Measurements from ENCODE around the gene GHRL.
"Not testable (repeated sequence)": the region's sequence is repeated elsewhere in the genome, so short reads cannot be mapped to it uniquely, and the experiment has no call there.

Gene GHRL

DNA sequence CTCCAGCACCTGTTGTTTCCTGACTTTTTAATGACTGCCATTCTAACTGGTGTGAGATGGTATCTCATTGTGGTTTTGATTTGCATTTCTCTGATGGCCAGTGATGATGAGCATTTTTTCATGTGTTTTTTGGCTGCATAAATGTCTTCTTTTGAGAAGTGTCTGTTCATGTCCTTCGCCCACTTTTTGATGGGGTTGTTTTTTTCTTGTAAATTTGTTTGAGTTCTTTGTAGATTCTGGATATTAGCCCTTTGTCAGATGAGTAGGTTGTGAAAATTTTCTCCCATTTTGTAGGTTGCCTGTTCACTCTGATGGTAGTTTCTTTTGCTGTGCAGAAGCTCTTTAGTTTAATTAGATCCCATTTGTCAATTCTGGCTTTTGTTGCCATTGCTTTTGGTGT is 5.3 kb upstream of the GHRL start:
- not testable (repeated sequence) for DNase-seq (ENCODE audit: low spot score)

GRCh38 chr3:10294030-10294586 is 1.4 kb upstream of the GHRL start:
- no peak for DNase-seq (ENCODE audit: low spot score)

GRCh38 chr3:10291641-10292040 is 1.1 kb downstream of the GHRL start:
- DNase-seq (ENCODE audit: low spot score): no peak

- no peak for DNase-seq (ENCODE audit: low spot score)
Measured at GRCh38 chr3:10290481-10291176, 2.1 kb downstream of the GHRL start.

GRCh38 chr3:10289787-10290355 is 2.9 kb downstream of the GHRL start:
- DNase-seq (ENCODE audit: low spot score): no peak

GRCh38 chr3:10289077-10289476 is 3.7 kb downstream of the GHRL start:
- DNase-seq (ENCODE audit: low spot score): no peak

DNA sequence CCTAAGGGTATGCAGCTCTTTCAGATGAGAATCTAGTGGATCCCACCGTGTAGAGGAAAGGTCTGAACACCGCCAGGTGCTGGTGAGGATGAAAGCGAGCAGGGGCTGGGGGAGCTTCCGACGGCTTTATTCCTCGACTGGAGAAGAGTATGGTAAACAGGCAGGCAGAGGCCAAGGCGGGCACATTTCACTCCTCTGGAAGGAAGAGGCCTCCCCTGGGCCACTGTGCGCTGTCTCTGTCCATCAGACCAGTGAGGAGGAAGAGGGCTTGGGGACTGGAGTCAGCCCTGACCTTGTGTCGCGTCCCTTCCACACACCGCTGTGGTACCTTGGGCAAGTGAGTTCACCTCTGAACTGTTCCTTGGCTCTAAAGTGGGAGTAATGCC is 4.2 kb downstream of the GHRL start:
- DNase-seq (ENCODE audit: low spot score): no peak

- DNase-seq (ENCODE audit: low spot score): no peak
Measured at GRCh38 chr3:10287936-10288574, 4.7 kb downstream of the GHRL start.

DNA sequence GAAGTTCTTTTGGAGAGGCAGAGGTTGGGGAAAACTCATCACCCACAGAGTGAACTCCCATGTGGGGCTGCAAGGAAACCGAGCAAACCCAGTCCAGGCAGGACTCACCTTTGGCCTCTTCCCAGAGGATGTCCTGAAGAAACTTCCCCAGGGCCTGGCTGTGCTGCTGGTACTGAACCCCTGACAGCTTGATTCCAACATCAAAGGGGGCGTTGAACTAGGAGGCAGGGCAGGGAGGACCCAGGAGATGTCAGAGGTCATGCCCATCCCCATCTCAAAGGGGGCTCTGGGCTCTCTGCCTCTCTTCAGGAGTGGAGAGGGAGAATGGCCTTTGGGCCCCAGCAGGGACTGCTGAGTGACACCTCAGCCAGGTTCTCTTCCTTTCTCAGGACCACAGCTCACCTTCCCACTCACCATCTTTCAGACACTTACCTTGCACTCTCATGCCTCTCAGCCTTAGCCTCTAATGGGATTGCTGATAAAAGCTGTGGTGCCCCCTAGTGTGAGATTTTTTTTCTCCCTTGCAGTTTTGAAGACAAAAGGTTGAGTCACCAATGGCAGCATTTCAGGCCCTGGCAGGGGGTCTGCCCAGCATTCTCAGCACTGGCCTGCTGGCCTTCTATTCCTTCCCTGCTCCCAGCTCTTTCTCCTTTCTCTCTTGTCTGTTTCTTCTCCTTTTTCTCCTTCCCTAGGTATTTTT is 6.0 kb downstream of the GHRL start:
- no peak for DNase-seq (ENCODE audit: low spot score)

- DNase-seq (ENCODE audit: low spot score): no peak
Measured at GRCh38 chr3:10286133-10286524, 6.6 kb downstream of the GHRL start.

- no peak for DNase-seq (ENCODE audit: low spot score)
Measured at GRCh38 chr3:10285272-10286132, 7.2 kb downstream of the GHRL start.

- no peak for DNase-seq (ENCODE audit: low spot score)
Measured at GRCh38 chr3:10284496-10284895, 8.3 kb downstream of the GHRL start.

- no peak for DNase-seq (ENCODE audit: low spot score)
Measured at GRCh38 chr3:10283638-10284037, 9.1 kb downstream of the GHRL start.

DNA sequence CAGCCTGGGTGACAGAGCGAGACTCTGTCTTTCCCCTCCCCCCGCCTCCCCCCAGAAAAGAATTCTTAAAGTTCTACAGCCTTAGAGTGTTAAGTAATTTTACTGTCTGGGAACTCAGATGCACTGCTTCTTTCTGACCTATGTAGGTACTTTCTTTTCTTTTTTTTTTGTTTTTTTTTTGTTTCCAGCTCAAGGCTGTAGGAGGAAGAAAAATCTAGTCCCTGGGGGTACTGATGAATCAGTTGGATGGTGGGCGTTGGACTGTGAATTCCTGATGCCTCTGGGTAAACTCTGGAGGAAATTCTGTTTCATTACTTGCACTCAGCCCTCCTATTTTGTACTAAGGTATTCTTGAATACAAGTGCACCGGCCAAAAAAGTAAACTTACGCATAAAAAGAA is 10.8 kb downstream of the GHRL start:
- no peak for DNase-seq (ENCODE audit: low spot score)

DNA sequence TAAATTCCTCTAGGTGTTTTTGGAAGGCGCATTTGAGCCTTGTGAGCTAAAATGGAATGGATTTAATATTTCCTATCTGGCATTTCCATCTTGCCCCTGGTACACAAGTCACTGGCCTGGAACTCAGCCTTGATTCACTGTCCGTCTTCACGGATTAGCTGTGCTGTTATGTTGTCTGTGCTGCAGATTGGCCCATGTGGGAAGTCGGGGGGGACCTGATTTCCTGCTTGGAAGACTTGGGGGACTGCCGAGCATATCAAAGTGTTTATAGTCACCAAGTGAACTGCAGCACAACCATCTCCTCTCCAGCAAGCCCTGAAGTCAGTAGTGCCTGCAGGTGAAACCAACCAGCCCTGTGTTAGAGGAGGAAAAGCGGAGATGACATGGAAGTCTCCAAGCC is 12.2 kb downstream of the GHRL start:
- DNase-seq (ENCODE audit: low spot score): no peak

DNA sequence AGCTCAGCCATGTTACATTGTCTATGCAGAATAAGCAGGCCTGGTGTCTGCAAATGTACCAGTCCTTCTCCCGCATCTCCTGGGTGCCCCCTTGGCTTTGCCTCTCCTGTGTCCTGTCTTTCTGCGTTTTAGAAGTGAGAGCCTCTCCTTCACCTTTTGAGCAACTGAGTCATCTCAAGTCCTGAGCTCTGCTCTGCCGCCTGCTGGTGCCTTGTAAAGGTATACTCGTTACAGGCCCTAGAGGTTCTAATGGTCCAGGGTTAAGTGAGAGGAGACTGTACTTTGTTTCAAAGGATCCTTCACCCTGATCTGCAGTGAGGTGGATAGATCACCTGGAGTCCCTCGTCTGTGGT is 12.6 kb downstream of the GHRL start:
- DNase-seq (ENCODE audit: low spot score): no peak

- DNase-seq (ENCODE audit: low spot score): no peak
Measured at GRCh38 chr3:10279384-10280176, 13.2 kb downstream of the GHRL start.

DNA sequence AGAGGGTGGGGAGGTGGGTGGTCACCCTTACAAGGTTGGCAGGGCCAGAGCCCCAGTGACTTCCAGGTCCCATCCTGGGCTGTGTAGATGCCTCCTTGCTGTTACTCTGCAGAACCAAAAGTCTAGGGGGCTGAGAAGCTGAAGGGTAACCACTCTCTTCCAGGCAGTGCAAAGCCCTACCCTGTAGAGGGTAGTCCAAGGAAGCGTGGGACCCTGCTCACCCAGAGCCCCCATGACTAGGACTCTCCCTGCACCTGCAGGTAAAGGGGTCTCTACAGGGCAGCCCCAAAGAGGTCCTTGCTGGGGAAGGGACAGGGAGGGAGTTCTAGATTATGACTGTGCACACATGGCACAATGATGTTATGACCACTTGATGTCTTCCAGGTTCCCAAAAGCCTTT is 14.2 kb downstream of the GHRL start:
- DNase-seq (ENCODE audit: low spot score): no peak

DNA sequence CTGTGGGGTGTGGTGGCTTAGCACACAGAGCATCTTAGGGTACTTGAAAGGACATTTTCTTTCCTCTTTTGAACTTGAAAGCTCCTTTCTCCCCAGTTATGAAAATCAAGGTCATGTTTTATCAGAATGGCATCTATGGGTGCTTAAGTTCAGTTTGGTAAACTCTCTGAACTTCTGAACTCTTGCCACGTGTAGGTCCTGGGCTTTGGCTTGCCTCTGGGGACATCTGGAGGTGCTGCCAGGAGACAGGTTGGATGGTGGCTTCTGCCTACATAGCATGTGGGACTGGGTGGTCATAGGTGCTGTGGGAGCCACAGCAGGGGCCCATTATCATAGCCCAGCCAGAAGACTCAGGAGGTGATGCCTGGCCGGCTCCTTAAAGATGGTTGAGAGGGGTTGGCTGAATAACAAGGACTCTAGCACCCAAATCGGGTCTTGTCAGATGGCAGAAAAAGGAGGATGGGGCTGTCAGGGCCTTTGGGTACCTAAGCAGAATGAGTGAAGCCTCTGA is 15.6 kb downstream of the GHRL start:
- DNase-seq (ENCODE audit: low spot score): no peak

- DNase-seq (ENCODE audit: low spot score): no peak
Measured at GRCh38 chr3:10274601-10275000, 18.1 kb downstream of the GHRL start.

All from left forelimb (tissue), 1 donor.